K562 (cell line): Measurements from ENCODE around the gene PHF20. TPM values are rescaled to one million over a fixed set of nuclear protein-coding genes. Genes with fewer than 3 reads are reported as not detected.

Experiments
- CBX1 ChIP-seq: sonication (generic); IDR thresholded peaks from 2 replicates; pipeline ENCODE4 v1.6.1; 2016; ENCODE audit warnings: antibody characterized with exemption, low read depth, mild to moderate bottlenecking
- JUND ChIP-seq, 2 experiments: IDR thresholded peaks; 2 replicates in 1 of 2; 3 replicates in 1 of 2; pipeline ENCODE4 v1.6.1; 2011; ENCODE audit warnings: borderline replicate concordance in 2 of 2, low read depth in 2 of 2, low read length in 2 of 2, improper control_type of control experiment in 1 of 2, missing biosample characterization in 1 of 2, missing genetic modification characterization in 1 of 2, missing genetic modification reagents in 1 of 2
- L3MBTL2 ChIP-seq: fragments of 450-650 bp; IDR thresholded peaks from 2 replicates; pipeline ENCODE4 v1.6.1; 2016; ENCODE audit warnings: mild to moderate bottlenecking, moderate library complexity
- LEF1 ChIP-seq: fragments of 450-650 bp; IDR thresholded peaks from 2 replicates; pipeline ENCODE4 v1.6.1; 2016; ENCODE audit warnings: mild to moderate bottlenecking
- NFE2 ChIP-seq: IDR thresholded peaks from 2 replicates; pipeline ENCODE4 v1.6.1; 2014; ENCODE audit warnings: antibody characterized with exemption, low read depth
- RBM39 ChIP-seq: fragments of 200-400 bp; formaldehyde crosslinking; optimal IDR thresholded peaks from 2 replicates; pipeline ENCODE3; 2018; ENCODE audit warnings: low read depth, low read length
- SAFB ChIP-seq: fragments of 200-400 bp; formaldehyde crosslinking; IDR thresholded peaks from 2 replicates; pipeline ENCODE4 v1.6.1; 2017; ENCODE audit warnings: low read depth, low read length, borderline replicate concordance
- SMARCA4 ChIP-seq: fragments of 450-650 bp; IDR thresholded peaks from 2 replicates; pipeline ENCODE4 v1.6.1; 2016
- TOE1 ChIP-seq, 2 experiments: fragments of 450-650 bp in 1 of 2; sonication (generic) in 1 of 2; formaldehyde crosslinking in 1 of 2; IDR thresholded peaks; 2 replicates each; pipeline versions ENCODE4 v1.7.1 to v1.8.0; 2016 to 2022; ENCODE audit warnings: borderline replicate concordance in 2 of 2, mild to moderate bottlenecking in 2 of 2, antibody characterized with exemption in 1 of 2, inconsistent platforms in 1 of 2, low read depth in 1 of 2, missing genetic modification reagents in 1 of 2, moderate library complexity in 1 of 2
- ZNF146 ChIP-seq: IDR thresholded peaks from one replicate; pipeline ENCODE4 v1.6.1; 2018; ENCODE audit warnings: missing compliant biosample characterization; ENCODE audit not compliant: unreplicated experiment
- ZNF3 ChIP-seq: fragments of 250-450 bp; sonication (Bioruptor Pico); IDR thresholded peaks from 2 replicates; pipeline ENCODE4 v1.5.0; 2021; ENCODE audit warnings: mild to moderate bottlenecking, moderate library complexity
- ZNF436 ChIP-seq: fragments of 250-450, 450-650 bp; sonication (Bioruptor Pico); formaldehyde crosslinking; IDR thresholded peaks from 2 replicates; pipeline ENCODE4 v1.7.0; 2020; ENCODE audit warnings: mild to moderate bottlenecking
- ZSCAN29 ChIP-seq: fragments of 450-650 bp; IDR thresholded peaks from 2 replicates; pipeline ENCODE4 v1.6.1; 2017
- polyA plus RNA-seq, 8 experiments: library from polyadenylated mRNA; depleted of rRNA in 4 of 8; stranded (reverse) in 5 of 8; unstranded in 3 of 8; fragments of >200 nt; fragmentation: Nextera tagmentation in 2 of 8; fragmentation: Illumina TruSeq in 1 of 8; extraction: Ambion mirVana in 2 of 8; extraction: Trizol in 1 of 8; gene quantifications; 2 replicates each; pipeline versions ENCODE4 v1.2.1 to v1.2.3, GENCODE V29; 2011 to 2014; ENCODE audit warnings: inconsistent platforms in 1 of 8, missing spikeins in 1 of 8
- total RNA-seq, 7 experiments: library from RNA; depleted of rRNA in 6 of 7; stranded (reverse); fragments of >200 nt in 6 of 7; fragmentation: Illumina TruSeq in 2 of 7; extraction: Trizol in 2 of 7; gene quantifications; 2 replicates each; pipeline versions ENCODE4 v1.2.1 to v1.2.3, GENCODE V29; 2011 to 2021; ENCODE audit warnings: low replicate concordance in 1 of 7
- TF ChIP-seq, protein P1 (sequence below): fragments of 200-800 bp; sonication (Bioruptor generic); IDR thresholded peaks from 2 replicates; pipeline ENCODE4 v1.6.1; 2017; ENCODE audit warnings: missing genetic modification characterization, missing compliant biosample characterization
- TF ChIP-seq, protein P2 (sequence below): IDR thresholded peaks from 2 replicates; pipeline ENCODE4 v1.6.1; 2014; ENCODE audit warnings: antibody characterized with exemption
- TF ChIP-seq, protein P3 (sequence below), 2 experiments: fragments of 450-650 bp; IDR thresholded peaks; 2 replicates each; pipeline ENCODE4 v1.6.1; 2018; ENCODE audit warnings: mild to moderate bottlenecking in 2 of 2, low read depth in 1 of 2; ENCODE audit not compliant: partially characterized antibody in 2 of 2
- TF ChIP-seq, protein P4 (sequence below): fragments of 250-450 bp; sonication (Bioruptor Pico); IDR thresholded peaks from 2 replicates; pipeline ENCODE4 v1.8.0; 2021; ENCODE audit warnings: moderate library complexity, mild to moderate bottlenecking, inconsistent platforms

The PHF20 gene
- total and polyA plus RNA-seq, 9 of the 15 experiments (the other 6 are each of a cell fraction or from before 2014, with no cell fraction given): 49.9 to 196 (median 70.7) TPM

DNA sequence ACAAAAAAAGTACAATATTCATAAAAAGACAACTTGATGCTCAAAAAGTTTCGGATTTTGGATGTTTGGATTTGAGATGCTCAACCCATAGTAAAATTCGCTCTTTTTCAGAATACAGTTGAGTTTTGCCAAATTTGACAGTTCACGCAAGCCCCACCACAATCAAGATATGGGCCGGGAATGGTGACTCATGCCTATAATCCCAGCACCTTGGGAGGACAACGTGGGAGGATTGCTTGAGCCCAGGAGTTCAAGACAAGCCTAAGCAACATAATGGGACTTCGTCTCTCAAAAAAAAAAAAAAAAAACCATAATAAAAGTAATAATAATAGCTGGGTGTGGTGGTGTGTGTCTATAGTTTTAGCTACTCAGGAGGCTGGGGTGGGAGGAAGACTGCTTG is 51.3 kb downstream of the PHF20 start (continued):
- TF ChIP-seq LEF1 (peak; percentile 70; the same call in 1 of the 2 replicates), ZNF436 (CRISPR knock-in tag) (no peak), L3MBTL2 (no peak), SAFB (no peak), TOE1 (IDR thresholded peaks at IDR 0.05; ENCODE audit: borderline replicate concordance) (no peak), TOE1 (CRISPR knock-in tag; IDR thresholded peaks at IDR 0.05; ENCODE audit: borderline replicate concordance, low read depth) (no peak), ZSCAN29 (no peak), SMARCA4 (peak; percentile 98), CBX1 (no peak), JUND (IDR thresholded peaks at IDR 0.05; ENCODE audit: borderline replicate concordance, low read depth, low read length) (peak; percentile 99), JUND (tag; IDR thresholded peaks at IDR 0.05; ENCODE audit: borderline replicate concordance, low read depth, low read length) (peak; percentile 98), ZNF3 (no peak), RBM39 (no peak), NFE2 (peak; percentile 75), ZNF146 (CRISPR knock-in tag) (no peak)
- TF ChIP-seq, protein P1, sequence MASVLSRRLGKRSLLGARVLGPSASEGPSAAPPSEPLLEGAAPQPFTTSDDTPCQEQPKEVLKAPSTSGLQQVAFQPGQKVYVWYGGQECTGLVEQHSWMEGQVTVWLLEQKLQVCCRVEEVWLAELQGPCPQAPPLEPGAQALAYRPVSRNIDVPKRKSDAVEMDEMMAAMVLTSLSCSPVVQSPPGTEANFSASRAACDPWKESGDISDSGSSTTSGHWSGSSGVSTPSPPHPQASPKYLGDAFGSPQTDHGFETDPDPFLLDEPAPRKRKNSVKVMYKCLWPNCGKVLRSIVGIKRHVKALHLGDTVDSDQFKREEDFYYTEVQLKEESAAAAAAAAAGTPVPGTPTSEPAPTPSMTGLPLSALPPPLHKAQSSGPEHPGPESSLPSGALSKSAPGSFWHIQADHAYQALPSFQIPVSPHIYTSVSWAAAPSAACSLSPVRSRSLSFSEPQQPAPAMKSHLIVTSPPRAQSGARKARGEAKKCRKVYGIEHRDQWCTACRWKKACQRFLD: 0 out of 2 replicates have a peak, but pooled peaks have one; percentile 43
- TF ChIP-seq, protein P2, sequence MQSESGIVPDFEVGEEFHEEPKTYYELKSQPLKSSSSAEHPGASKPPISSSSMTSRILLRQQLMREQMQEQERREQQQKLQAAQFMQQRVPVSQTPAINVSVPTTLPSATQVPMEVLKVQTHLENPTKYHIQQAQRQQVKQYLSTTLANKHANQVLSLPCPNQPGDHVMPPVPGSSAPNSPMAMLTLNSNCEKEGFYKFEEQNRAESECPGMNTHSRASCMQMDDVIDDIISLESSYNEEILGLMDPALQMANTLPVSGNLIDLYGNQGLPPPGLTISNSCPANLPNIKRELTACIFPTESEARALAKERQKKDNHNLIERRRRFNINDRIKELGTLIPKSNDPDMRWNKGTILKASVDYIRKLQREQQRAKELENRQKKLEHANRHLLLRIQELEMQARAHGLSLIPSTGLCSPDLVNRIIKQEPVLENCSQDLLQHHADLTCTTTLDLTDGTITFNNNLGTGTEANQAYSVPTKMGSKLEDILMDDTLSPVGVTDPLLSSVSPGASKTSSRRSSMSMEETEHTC: no peak
- TF ChIP-seq, protein P3, sequence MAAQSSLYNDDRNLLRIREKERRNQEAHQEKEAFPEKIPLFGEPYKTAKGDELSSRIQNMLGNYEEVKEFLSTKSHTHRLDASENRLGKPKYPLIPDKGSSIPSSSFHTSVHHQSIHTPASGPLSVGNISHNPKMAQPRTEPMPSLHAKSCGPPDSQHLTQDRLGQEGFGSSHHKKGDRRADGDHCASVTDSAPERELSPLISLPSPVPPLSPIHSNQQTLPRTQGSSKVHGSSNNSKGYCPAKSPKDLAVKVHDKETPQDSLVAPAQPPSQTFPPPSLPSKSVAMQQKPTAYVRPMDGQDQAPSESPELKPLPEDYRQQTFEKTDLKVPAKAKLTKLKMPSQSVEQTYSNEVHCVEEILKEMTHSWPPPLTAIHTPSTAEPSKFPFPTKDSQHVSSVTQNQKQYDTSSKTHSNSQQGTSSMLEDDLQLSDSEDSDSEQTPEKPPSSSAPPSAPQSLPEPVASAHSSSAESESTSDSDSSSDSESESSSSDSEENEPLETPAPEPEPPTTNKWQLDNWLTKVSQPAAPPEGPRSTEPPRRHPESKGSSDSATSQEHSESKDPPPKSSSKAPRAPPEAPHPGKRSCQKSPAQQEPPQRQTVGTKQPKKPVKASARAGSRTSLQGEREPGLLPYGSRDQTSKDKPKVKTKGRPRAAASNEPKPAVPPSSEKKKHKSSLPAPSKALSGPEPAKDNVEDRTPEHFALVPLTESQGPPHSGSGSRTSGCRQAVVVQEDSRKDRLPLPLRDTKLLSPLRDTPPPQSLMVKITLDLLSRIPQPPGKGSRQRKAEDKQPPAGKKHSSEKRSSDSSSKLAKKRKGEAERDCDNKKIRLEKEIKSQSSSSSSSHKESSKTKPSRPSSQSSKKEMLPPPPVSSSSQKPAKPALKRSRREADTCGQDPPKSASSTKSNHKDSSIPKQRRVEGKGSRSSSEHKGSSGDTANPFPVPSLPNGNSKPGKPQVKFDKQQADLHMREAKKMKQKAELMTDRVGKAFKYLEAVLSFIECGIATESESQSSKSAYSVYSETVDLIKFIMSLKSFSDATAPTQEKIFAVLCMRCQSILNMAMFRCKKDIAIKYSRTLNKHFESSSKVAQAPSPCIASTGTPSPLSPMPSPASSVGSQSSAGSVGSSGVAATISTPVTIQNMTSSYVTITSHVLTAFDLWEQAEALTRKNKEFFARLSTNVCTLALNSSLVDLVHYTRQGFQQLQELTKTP (IDR thresholded peaks at IDR 0.05; ENCODE audit: low read depth in 1 of 2, partially characterized antibody in 2 of 2): peak in 1 of 2 experiments; percentile 39
- TF ChIP-seq, protein P4, sequence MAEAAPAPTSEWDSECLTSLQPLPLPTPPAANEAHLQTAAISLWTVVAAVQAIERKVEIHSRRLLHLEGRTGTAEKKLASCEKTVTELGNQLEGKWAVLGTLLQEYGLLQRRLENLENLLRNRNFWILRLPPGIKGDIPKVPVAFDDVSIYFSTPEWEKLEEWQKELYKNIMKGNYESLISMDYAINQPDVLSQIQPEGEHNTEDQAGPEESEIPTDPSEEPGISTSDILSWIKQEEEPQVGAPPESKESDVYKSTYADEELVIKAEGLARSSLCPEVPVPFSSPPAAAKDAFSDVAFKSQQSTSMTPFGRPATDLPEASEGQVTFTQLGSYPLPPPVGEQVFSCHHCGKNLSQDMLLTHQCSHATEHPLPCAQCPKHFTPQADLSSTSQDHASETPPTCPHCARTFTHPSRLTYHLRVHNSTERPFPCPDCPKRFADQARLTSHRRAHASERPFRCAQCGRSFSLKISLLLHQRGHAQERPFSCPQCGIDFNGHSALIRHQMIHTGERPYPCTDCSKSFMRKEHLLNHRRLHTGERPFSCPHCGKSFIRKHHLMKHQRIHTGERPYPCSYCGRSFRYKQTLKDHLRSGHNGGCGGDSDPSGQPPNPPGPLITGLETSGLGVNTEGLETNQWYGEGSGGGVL: no peak
